Esophagus squamous epithelium (tissue), 5 donors: ENCODE data around the gene MYO3B. TPM values are rescaled to one million over a fixed set of nuclear protein-coding genes. Genes with fewer than 3 reads are reported as not detected.

Source experiments
- DNase-seq: peaks from one replicate; lab custom pipeline; 2025; lab: John Stamatoyannopoulos, UW
- H3K27ac ChIP-seq, 4 donors: fragments of 200-600 bp; sonication (generic); one replicate each; pipeline ENCODE4 v1.5.1; 2016 to 2019; ENCODE audit warnings: mild to moderate bottlenecking in 1 of 4
- H3K27me3 ChIP-seq, 4 donors: fragments of 200-600 bp; sonication (generic); 1 replicate in 3 of 4; 2 replicates in 1 of 4; pipeline versions ENCODE4 v1.5.1 to v1.6.0; 2017 to 2021; ENCODE audit warnings: antibody characterized with exemption in 1 of 4
- H3K36me3 ChIP-seq, 3 donors: fragments of 200-600 bp; sonication (generic); one replicate each; pipeline ENCODE4 v1.5.1; 2016 to 2019
- H3K4me1 ChIP-seq, 3 donors: fragments of 200-600 bp; sonication (generic); one replicate each; pipeline ENCODE4 v1.5.1; 2017 to 2019
- H3K4me3 ChIP-seq, 4 donors: fragments of 200-600 bp; sonication (generic); 1 replicate in 3 of 4; 2 replicates in 1 of 4; pipeline ENCODE4 v1.5.1; 2016 to 2019; ENCODE audit warnings: mild to moderate bottlenecking in 2 of 4, moderate library complexity in 1 of 4
- H3K9me3 ChIP-seq, 3 donors: fragments of 200-600 bp; sonication (generic); one replicate each; pipeline ENCODE4 v1.5.1; 2016 to 2019
- CTCF ChIP-seq, 6 experiments: fragments of 450-650 bp in 4 of 6; fragments of 200-600 bp in 2 of 6; sonication (generic) in 2 of 6; IDR thresholded peaks; one replicate each; pipeline ENCODE4 v1.5.1; 2016 to 2019; ENCODE audit warnings: antibody characterized with exemption in 6 of 6, mild to moderate bottlenecking in 4 of 6, moderate library complexity in 4 of 6
- POLR2A ChIP-seq, 4 donors: fragments of 450-650 bp; IDR thresholded peaks; one replicate each; pipeline ENCODE4 v1.6.1; 2017; ENCODE audit warnings: antibody characterized with exemption in 4 of 4, mild to moderate bottlenecking in 4 of 4, moderate library complexity in 3 of 4
- WGBS, 2 donors: methylation state at CpG; one replicate each; pipeline ENCODE4 v1.1.5; 2018; 5-methylcytosine and 5-hydroxymethylcytosine counted together
- intact Hi-C: fragments of 100-400 bp; cut with DNase I; formaldehyde crosslinking; loops from one replicate; pipeline ENCODE4 v1.15.0; 2022
- total RNA-seq, 4 donors: library from RNA; depleted of rRNA; stranded (reverse); fragments of >200 nt; gene quantifications; one replicate each; pipeline ENCODE4 v1.1.0, GENCODE V29; 2016
- donor health status: DM: yes; HTN: yes; CAD: no.

Gene MYO3B
- total RNA-seq, 4 donors from 2014 or later, result 0.15 to 0.38 (median 0.18) TPM

GRCh38 chr2:170502361-170503130, 324.6 kb downstream of the MYO3B start:
- intact Hi-C loops, result no loop called here
- WGBS, 2 donors, result 61 to 86% methylated on average over 5 of the region's 8 CpGs
- DNase-seq, result no peak

GRCh38 chr2:170503563-170503962, 325.6 kb downstream of the MYO3B start:
- Histone ChIP-seq H3K9me3 (no peaks in the 10 kb centered on the region), H3K36me3 (no peaks in the 10 kb centered on the region), H3K27me3 (peaks cover 0 to 6% (median 0%) of the 10 kb centered on the region in 4 donors), H3K4me3 (no peak overlapping the region), H3K27ac (no peak overlapping the region), H3K4me1 (peaks cover 0 to 13% (median 0%) of the 10 kb centered on the region in 3 donors)
- 81% methylated on average over 2 of the region's 3 CpGs; no CpG with 5 or more reads in 1 of the 2 donors for whole genome bisulfite sequencing, 2 donors
- no peak for DNase-seq
- TF ChIP-seq POLR2A (IDR thresholded peaks at IDR 0.05) (no peak), CTCF (IDR thresholded peaks at IDR 0.05) (no peak)
- intact Hi-C loops, result no loop called here

More at GRCh38 chr2:170502361-170503130, 324.6 kb downstream of the MYO3B start:
- Histone ChIP-seq H3K27ac (peak overlapping the region in 2 of 4 donors; percentile 1 to 24), H3K27me3 (peaks cover 0 to 6% (median 0%) of the 10 kb centered on the region in 4 donors), H3K9me3 (no peaks in the 10 kb centered on the region), H3K4me3 (no peak overlapping the region), H3K4me1 (peaks cover 0 to 13% (median 0%) of the 10 kb centered on the region in 3 donors), H3K36me3 (no peaks in the 10 kb centered on the region)
- TF ChIP-seq CTCF (IDR thresholded peaks at IDR 0.05), result no peak
- TF ChIP-seq POLR2A (IDR thresholded peaks at IDR 0.05), result no peak

- 75 to 80% methylated on average over 14 of the region's 14 CpGs for WGBS, 2 donors
- H3K36me3 ChIP-seq, result no peaks in the 10 kb centered on the region
- intact Hi-C loops, result no loop called here
- no peak for DNase-seq
- peaks cover 0 to 6% (median 0%) of the 10 kb centered on the region in 4 donors for H3K27me3 ChIP-seq
- peaks cover 0 to 13% (median 0%) of the 10 kb centered on the region in 3 donors for H3K4me1 ChIP-seq
- no peak for TF ChIP-seq POLR2A (IDR thresholded peaks at IDR 0.05)
- no peak for TF ChIP-seq CTCF (IDR thresholded peaks at IDR 0.05)
- H3K27ac ChIP-seq, result no peak overlapping the region
- no peak overlapping the region for H3K4me3 ChIP-seq
- no peaks in the 10 kb centered on the region for H3K9me3 ChIP-seq
Measured at GRCh38 chr2:170503971-170504809, 326.2 kb downstream of the MYO3B start.

GRCh38 chr2:170504810-170505145, 326.8 kb downstream of the MYO3B start:
- TF ChIP-seq POLR2A (IDR thresholded peaks at IDR 0.05) (no peak), CTCF (IDR thresholded peaks at IDR 0.05) (no peak)
- intact Hi-C loops, result no loop called here
- DNase-seq, result no peak
- Histone ChIP-seq H3K9me3 (no peaks in the 10 kb centered on the region), H3K4me1 (peaks cover 0 to 13% (median 0%) of the 10 kb centered on the region in 3 donors), H3K36me3 (no peaks in the 10 kb centered on the region), H3K27me3 (peaks cover 0 to 6% (median 0%) of the 10 kb centered on the region in 4 donors), H3K4me3 (no peak overlapping the region), H3K27ac (no peak overlapping the region)
- 76 to 79% methylated on average over 3 to 4 of the region's 4 CpGs for WGBS, 2 donors
